Smooth muscle cell (in vitro differentiated cells): Measurements from ENCODE around the gene ARID4B. TPM values are rescaled to one million over a fixed set of nuclear protein-coding genes. Genes with fewer than 3 reads are reported as not detected.

Source experiments
- DNase-seq: peaks from one replicate; lab custom pipeline; 2025; ENCODE audit not compliant: unreplicated experiment; lab: John Stamatoyannopoulos, UW
- H2AFZ ChIP-seq: fragments of 200-600 bp; sonication (generic); 2 replicates; pipeline ENCODE4 v1.6.0; 2016; ENCODE audit warnings: antibody characterized with exemption, low read depth, mild to moderate bottlenecking
- H3F3A ChIP-seq: fragments of 200-600 bp; sonication (generic); 2 replicates; pipeline ENCODE4 v1.6.0; 2017; ENCODE audit warnings: antibody characterized with exemption, low read depth
- H3K27ac ChIP-seq: fragments of 200-600 bp; sonication (generic); 2 replicates; pipeline ENCODE4 v1.5.1; 2016; ENCODE audit warnings: low read depth, mild to moderate bottlenecking
- H3K27me3 ChIP-seq: fragments of 200-600 bp; sonication (generic); 2 replicates; pipeline ENCODE4 v1.6.1; 2016; ENCODE audit warnings: low read depth, mild to moderate bottlenecking
- H3K36me3 ChIP-seq: fragments of 200-600 bp; sonication (generic); 2 replicates; pipeline ENCODE4 v1.5.1; 2016; ENCODE audit warnings: low read depth
- H3K4me1 ChIP-seq: fragments of 200-600 bp; sonication (generic); 2 replicates; pipeline ENCODE4 v1.5.1; 2016; ENCODE audit warnings: low read depth
- H3K4me2 ChIP-seq: fragments of 200-600 bp; sonication (generic); 2 replicates; pipeline ENCODE4 v1.6.0; 2016; ENCODE audit warnings: mild to moderate bottlenecking
- H3K4me3 ChIP-seq: fragments of 200-600 bp; sonication (generic); 2 replicates; pipeline ENCODE4 v1.5.1; 2016; ENCODE audit warnings: mild to moderate bottlenecking
- H3K79me2 ChIP-seq: fragments of 200-600 bp; sonication (generic); 2 replicates; pipeline ENCODE4 v1.6.0; 2016; ENCODE audit warnings: low read depth, mild to moderate bottlenecking
- H3K9ac ChIP-seq: fragments of 200-600 bp; sonication (generic); 2 replicates; pipeline ENCODE4 v1.6.0; 2016; ENCODE audit warnings: low read depth
- H3K9me3 ChIP-seq: fragments of 200-600 bp; sonication (generic); replicated peaks from 2 replicates; pipeline ENCODE4 v1.5.1; 2016; ENCODE audit warnings: low read depth
- H4K20me1 ChIP-seq: fragments of 200-600 bp; sonication (generic); 2 replicates; pipeline ENCODE4 v1.6.0; 2016; ENCODE audit warnings: low read depth
- CTCF ChIP-seq: fragments of 200-600 bp; sonication (generic); IDR thresholded peaks from 2 replicates; pipeline ENCODE4 v1.5.1; 2017; ENCODE audit warnings: borderline replicate concordance, mild to moderate bottlenecking, antibody characterized with exemption; ENCODE audit not compliant: insufficient read depth, poor library complexity, severe bottlenecking
- WGBS: methylation state at CpG from one replicate; pipeline ENCODE4 v1.1.7; 2016; ENCODE audit warnings: low lambda C conversion rate; 5-methylcytosine and 5-hydroxymethylcytosine counted together
- polyA plus RNA-seq: library from polyadenylated mRNA; unstranded; fragments of >200 nt; fragmentation: Nextera tagmentation; extraction: Ambion mirVana; gene quantifications from 2 replicates; pipeline ENCODE4 v1.2.1, GENCODE V29; 2016
- total RNA-seq: library from RNA; depleted of rRNA; stranded (reverse); fragments of >200 nt; gene quantifications from 2 replicates; pipeline ENCODE4 v1.2.3, GENCODE V29; 2014

ARID4B gene
- total and polyA plus RNA-seq, 2 experiments from 2014 or later, result 29.0 to 33.2 TPM

DNA sequence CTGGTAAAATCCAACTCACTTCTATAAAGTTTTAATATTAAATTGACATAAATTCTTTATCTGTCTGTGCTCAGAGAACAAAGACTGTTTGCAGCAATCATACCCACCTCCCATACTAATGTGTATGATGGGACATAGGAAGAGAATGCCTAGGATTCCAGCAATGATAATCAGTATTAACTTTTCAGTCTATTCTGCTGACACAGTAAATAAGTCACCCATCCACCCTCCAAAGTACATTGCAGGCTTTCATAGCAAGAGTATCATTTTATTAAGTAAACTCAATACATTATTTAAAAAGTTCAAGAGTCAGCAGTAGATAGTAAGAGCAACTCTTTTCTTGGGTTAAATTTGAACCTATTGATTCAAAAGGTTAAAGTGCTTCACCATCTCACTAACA is 175.7 kb downstream of the ARID4B start:
- peaks cover 6% of the 10 kb centered on the region for H3K79me2 ChIP-seq
- H4K20me1 ChIP-seq, result peaks cover 10% of the 10 kb centered on the region

DNA sequence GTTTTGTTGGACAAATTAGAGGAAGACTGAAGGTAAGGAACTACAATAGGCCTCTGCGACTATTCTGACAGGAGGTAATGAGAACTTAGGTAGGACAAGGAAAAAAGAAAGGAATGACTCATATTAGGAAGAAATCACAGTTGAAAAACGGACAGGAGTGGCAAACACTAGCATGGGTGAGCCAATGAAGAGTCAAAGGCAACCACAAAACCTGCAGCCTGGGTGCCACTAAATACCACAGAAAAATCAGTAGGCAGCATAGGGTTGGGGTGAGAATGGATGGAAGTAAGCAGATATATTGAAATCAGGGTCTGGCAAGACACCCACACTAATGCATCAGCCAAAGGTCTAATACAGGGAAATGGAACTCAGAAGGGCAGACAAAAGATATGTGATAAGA is 176.9 kb downstream of the ARID4B start:
- Histone ChIP-seq H2AFZ (no peak overlapping the region), H3K4me1 (no peaks in the 10 kb centered on the region), H3K9me3 (no peaks in the 10 kb centered on the region), H3K4me3 (no peak overlapping the region), H3K27me3 (no peaks in the 10 kb centered on the region), H3K79me2 (peaks cover 16% of the 10 kb centered on the region), H4K20me1 (peaks cover 10% of the 10 kb centered on the region), H3K27ac (no peak overlapping the region), H3F3A (no peaks in the 10 kb centered on the region), H3K9ac (no peak overlapping the region), H3K36me3 (peaks cover 19% of the 10 kb centered on the region), H3K4me2 (no peak overlapping the region)
- 96% methylated on average over 2 of the region's 2 CpGs for WGBS
- no peak for DNase-seq
- TF ChIP-seq CTCF, result no peak

More for the DNA sequence above, 175.7 kb downstream of the ARID4B start:
- no peaks in the 10 kb centered on the region for H3K27me3 ChIP-seq
- DNase-seq, result no peak
- no peak overlapping the region for H3K9ac ChIP-seq
- no peaks in the 10 kb centered on the region for H3K9me3 ChIP-seq
- H3K4me3 ChIP-seq, result no peak overlapping the region
- no peak for TF ChIP-seq CTCF
- no peak overlapping the region for H2AFZ ChIP-seq
- peaks cover 24% of the 10 kb centered on the region for H3K36me3 ChIP-seq
- no peaks in the 10 kb centered on the region for H3F3A ChIP-seq
- no peaks in the 10 kb centered on the region for H3K4me1 ChIP-seq
- H3K4me2 ChIP-seq, result no peak overlapping the region
- no peak overlapping the region for H3K27ac ChIP-seq

GRCh38 chr1:235149824-235150223 is 178.2 kb downstream of the ARID4B start:
- Histone ChIP-seq H2AFZ (no peak overlapping the region), H3K4me1 (no peaks in the 10 kb centered on the region), H3K27me3 (no peaks in the 10 kb centered on the region), H3K79me2 (peaks cover 17% of the 10 kb centered on the region), H3K27ac (no peak overlapping the region), H4K20me1 (peaks cover 7% of the 10 kb centered on the region), H3K4me2 (no peak overlapping the region), H3F3A (no peaks in the 10 kb centered on the region), H3K9me3 (no peaks in the 10 kb centered on the region), H3K4me3 (no peak overlapping the region), H3K9ac (no peak overlapping the region), H3K36me3 (peaks cover 20% of the 10 kb centered on the region)
- DNase-seq, result no peak
- TF ChIP-seq CTCF, result no peak
- 97% methylated on average over 9 of the region's 9 CpGs for WGBS

GRCh38 chr1:235147269-235147668 is 180.7 kb downstream of the ARID4B start:
- Histone ChIP-seq H3K9ac (no peak overlapping the region), H3F3A (no peaks in the 10 kb centered on the region), H3K27ac (no peak overlapping the region), H3K27me3 (no peaks in the 10 kb centered on the region), H3K36me3 (peaks cover 17% of the 10 kb centered on the region), H3K4me2 (no peak overlapping the region), H3K79me2 (peaks cover 34% of the 10 kb centered on the region), H2AFZ (no peak overlapping the region), H4K20me1 (peaks cover 7% of the 10 kb centered on the region), H3K4me1 (no peaks in the 10 kb centered on the region), H3K4me3 (no peak overlapping the region), H3K9me3 (no peaks in the 10 kb centered on the region)
- DNase-seq, result no peak
- 97% methylated on average over 4 of the region's 4 CpGs for WGBS
- no peak for TF ChIP-seq CTCF
